Heart left ventricle (tissue), 16 donors: ENCODE results near the gene FAT1. TPM values are rescaled to one million over a fixed set of nuclear protein-coding genes. Genes with fewer than 3 reads are reported as not detected.
"Not testable (repeated sequence)": the region's sequence is repeated elsewhere in the genome, so short reads cannot be mapped to it uniquely, and the experiment has no call there.

Experiments
- ATAC-seq, 4 donors: fragments of 200-7000 bp; cut with Tn5 transposase; one replicate each; pipeline ENCODE4 v1.9.1; 2020 to 2022; ENCODE audit warnings: moderate library complexity in 4 of 4, mild to moderate bottlenecking in 3 of 4, moderate number of reproducible peaks in 1 of 4
- DNase-seq, 5 donors: peaks; one replicate each; pipeline ENCODE4 v3.0.0-alpha.2; 2020
- H3K27ac ChIP-seq, 12 donors: fragments of 200-600 bp; sonication (generic) in 4 of 12; one replicate each; pipeline versions ENCODE4 v1.5.0 to v1.8.0; 2016 to 2022; ENCODE audit warnings: mild to moderate bottlenecking in 2 of 12
- H3K27me3 ChIP-seq, 9 donors: fragments of 200-600 bp; sonication (generic) in 2 of 9; one replicate each; pipeline versions ENCODE4 v1.5.1 to v1.8.0; 2016 to 2022; ENCODE audit warnings: mild to moderate bottlenecking in 3 of 9
- H3K36me3 ChIP-seq, 9 donors: fragments of 200-600 bp; sonication (generic) in 2 of 9; one replicate each; pipeline versions ENCODE4 v1.5.0 to v1.8.0; 2018 to 2022; ENCODE audit warnings: mild to moderate bottlenecking in 2 of 9
- H3K4me1 ChIP-seq, 12 donors: fragments of 200-600 bp; sonication (generic) in 4 of 12; one replicate each; pipeline versions ENCODE4 v1.5.0 to v1.8.0; 2016 to 2022; ENCODE audit warnings: mild to moderate bottlenecking in 3 of 12
- H3K4me3 ChIP-seq, 12 donors: fragments of 200-600 bp; sonication (generic) in 4 of 12; one replicate each; pipeline versions ENCODE4 v1.5.0 to v1.8.0; 2017 to 2022; ENCODE audit warnings: mild to moderate bottlenecking in 9 of 12, moderate library complexity in 4 of 12
- H3K9me3 ChIP-seq, 12 donors: fragments of 200-600 bp; sonication (generic) in 4 of 12; one replicate each; pipeline versions ENCODE4 v1.5.0 to v1.8.0; 2016 to 2022; ENCODE audit warnings: mild to moderate bottlenecking in 1 of 12
- POLR2A ChIP-seq, 2 donors: fragments of 450-650 bp; IDR thresholded peaks; one replicate each; pipeline ENCODE4 v1.6.1; 2017; ENCODE audit warnings: antibody characterized with exemption in 2 of 2, mild to moderate bottlenecking in 2 of 2, moderate library complexity in 2 of 2
- WGBS, 4 donors: extraction: QIAGEN DNeasy Blood & Tissue Kit in 2 of 4; methylation state at CpG; one replicate each; pipeline versions ENCODE4 v1.1.5 to v1.1.7; 2013 to 2018; 5-methylcytosine and 5-hydroxymethylcytosine counted together
- intact Hi-C, 10 donors: fragments of 100-400 bp; cut with DNase I; formaldehyde crosslinking; loops; one replicate each; pipeline versions ENCODE4 v1.11.1 to v1.14.2; 2022
- polyA plus RNA-seq, 2 donors: library from polyadenylated mRNA; stranded (reverse); fragments of 200-250 nt; gene quantifications; one replicate each; pipeline ENCODE4 v1.2.3, GENCODE V29; 2013
- total RNA-seq, 9 donors: library from RNA; depleted of rRNA in 2 of 9; stranded (reverse); fragments of >200 nt in 2 of 9; fragmentation: NEBNext Ultra II Directional in 3 of 9; extraction: Animal tissue kit (Norgen Biotek cat#: 25700) in 3 of 9; gene quantifications; one replicate each; pipeline versions ENCODE4 v1.1.0 to v1.2.4, GENCODE V29; 2016 to 2023
- TF ChIP-seq, protein P1 (sequence below), 12 donors: fragments of 200-600 bp; sonication (generic) in 4 of 12; IDR thresholded peaks; one replicate each; pipeline versions ENCODE4 v1.5.0 to v1.8.0; 2018 to 2022; ENCODE audit warnings: antibody characterized with exemption in 12 of 12, mild to moderate bottlenecking in 5 of 12
- donor health status: ischemic (EF 13 %, LVEDD 7.1; RV severe dilation, severe dysfunction).
- donor health status: healthy with polysubstance abuse.
- donor health status: DM: no; HTN: yes; CAD: no.
- donor health status: DM: no; HTN: no; CAD: no.
- donor health status: ischemic (EF 25% LVEDD 6.9; RV normal size, moderate dysfunction).
- donor health status: ischemic (EF 25% LVEDD 5.7; RV mildly dilated, moderate dysfunction).
- donor health status: healthy.
- donor health status: DM: yes; HTN: yes; CAD: no.
- donor health status: ischemic (EF 35%, LVEDD 5.7; RV mildly dilated, moderate dysfunction).
- donor health status: nonischemic (EF 11% LVEDD 7.7; RV severe dilation, severe dysfunction).
- donor health status: DM: yes; HTN: yes; CAD: no.
- donor health status: PGD.
- donor health status: ischemic (EF 29% LVEDD 5.4; RV normal size, mild dysfunction).
- donor health status: nonischemic (EF 23%, LVEDD 6.1; RV moderate dilation, normal function).

Gene FAT1
- total and polyA plus RNA-seq, 11 donors, result 15.2 to 151 (median 65.9) TPM

DNA sequence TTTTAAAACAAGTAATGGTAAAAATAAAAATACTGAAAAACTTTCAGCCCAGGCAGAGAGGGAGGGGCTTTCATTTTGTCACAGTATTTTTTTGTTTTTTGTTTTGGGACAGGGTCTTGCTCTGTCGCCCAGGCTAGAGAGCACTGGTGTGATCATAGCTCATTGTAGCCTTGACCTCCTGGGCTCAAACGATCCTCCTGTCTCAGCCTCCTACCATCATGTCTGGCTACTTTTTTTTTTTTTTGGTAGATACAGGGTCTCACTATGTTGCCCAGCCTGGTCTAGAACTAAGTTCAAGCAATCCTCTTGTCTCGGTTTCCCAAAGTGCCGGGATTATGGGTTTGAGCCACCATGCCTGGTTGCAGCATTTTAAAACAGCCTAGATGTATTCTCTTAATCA is 40.8 kb upstream of the FAT1 start:
- intact Hi-C loops, result no loop called here
- no peak for ATAC-seq
- TF ChIP-seq POLR2A (IDR thresholded peaks at IDR 0.05), result no peak
- TF ChIP-seq, protein P1, sequence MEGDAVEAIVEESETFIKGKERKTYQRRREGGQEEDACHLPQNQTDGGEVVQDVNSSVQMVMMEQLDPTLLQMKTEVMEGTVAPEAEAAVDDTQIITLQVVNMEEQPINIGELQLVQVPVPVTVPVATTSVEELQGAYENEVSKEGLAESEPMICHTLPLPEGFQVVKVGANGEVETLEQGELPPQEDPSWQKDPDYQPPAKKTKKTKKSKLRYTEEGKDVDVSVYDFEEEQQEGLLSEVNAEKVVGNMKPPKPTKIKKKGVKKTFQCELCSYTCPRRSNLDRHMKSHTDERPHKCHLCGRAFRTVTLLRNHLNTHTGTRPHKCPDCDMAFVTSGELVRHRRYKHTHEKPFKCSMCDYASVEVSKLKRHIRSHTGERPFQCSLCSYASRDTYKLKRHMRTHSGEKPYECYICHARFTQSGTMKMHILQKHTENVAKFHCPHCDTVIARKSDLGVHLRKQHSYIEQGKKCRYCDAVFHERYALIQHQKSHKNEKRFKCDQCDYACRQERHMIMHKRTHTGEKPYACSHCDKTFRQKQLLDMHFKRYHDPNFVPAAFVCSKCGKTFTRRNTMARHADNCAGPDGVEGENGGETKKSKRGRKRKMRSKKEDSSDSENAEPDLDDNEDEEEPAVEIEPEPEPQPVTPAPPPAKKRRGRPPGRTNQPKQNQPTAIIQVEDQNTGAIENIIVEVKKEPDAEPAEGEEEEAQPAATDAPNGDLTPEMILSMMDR (IDR thresholded peaks at IDR 0.05), result no peak
- H3K27me3 ChIP-seq, result no peaks in the 10 kb centered on the region
- H3K36me3 ChIP-seq, result no peaks in the 10 kb centered on the region
- no peak overlapping the region for H3K27ac ChIP-seq
- 87 to 98% (median 96%) methylated on average over 4 of the region's 4 CpGs for WGBS, 4 donors
- peaks cover 0 to 4% (median 0%) of the 10 kb centered on the region in 12 donors for H3K9me3 ChIP-seq
- H3K4me1 ChIP-seq, result no peaks in the 10 kb centered on the region
- no peak overlapping the region for H3K4me3 ChIP-seq
- DNase-seq, result no peak

- Histone ChIP-seq H3K9me3 (peaks cover 0 to 4% (median 0%) of the 10 kb centered on the region in 12 donors), H3K36me3 (no peaks in the 10 kb centered on the region), H3K4me3 (no peak overlapping the region), H3K27ac (no peak overlapping the region), H3K27me3 (no peaks in the 10 kb centered on the region), H3K4me1 (no peaks in the 10 kb centered on the region)
- ATAC-seq, result no peak
- DNase-seq, result no peak
- intact Hi-C loops, result no loop called here
- 76 to 81% (median 79%) methylated on average over 4 of the region's 4 CpGs for WGBS, 4 donors
- no peak for TF ChIP-seq POLR2A (IDR thresholded peaks at IDR 0.05)
- TF ChIP-seq, protein P1 (IDR thresholded peaks at IDR 0.05), result no peak
These were observed 39.2 kb upstream of the FAT1 start for GRCh38 chr4:186762865-186763264.

DNA sequence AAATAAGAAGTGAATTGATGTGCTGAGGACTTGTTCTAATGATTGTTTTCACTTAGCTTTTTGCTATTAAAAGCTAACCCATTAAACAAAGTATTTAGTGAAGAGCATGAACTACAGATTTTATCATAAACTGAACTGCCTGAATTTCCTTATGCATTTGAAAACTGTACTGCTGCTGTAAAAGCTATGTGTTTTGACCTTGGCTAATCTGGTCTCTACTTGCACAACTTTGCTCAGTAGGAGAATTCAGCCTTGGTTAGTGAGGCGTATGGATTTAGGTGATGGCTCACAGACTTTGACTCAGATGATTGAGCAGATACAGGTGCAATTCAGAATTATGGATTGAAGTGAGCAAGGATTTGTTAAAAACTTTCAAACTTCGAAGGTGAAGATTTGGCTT is 38.7 kb upstream of the FAT1 start:
- Histone ChIP-seq H3K9me3 (no peaks in the 10 kb centered on the region), H3K36me3 (no peaks in the 10 kb centered on the region), H3K4me3 (no peak overlapping the region), H3K27me3 (no peaks in the 10 kb centered on the region), H3K27ac (no peak overlapping the region), H3K4me1 (no peaks in the 10 kb centered on the region)
- TF ChIP-seq POLR2A (IDR thresholded peaks at IDR 0.05), result no peak
- TF ChIP-seq, protein P1 (IDR thresholded peaks at IDR 0.05), result no peak
- intact Hi-C loops, result no loop called here
- no peak for ATAC-seq
- no peak for DNase-seq
- 83 to 90% (median 86%) methylated on average over 2 of the region's 2 CpGs for WGBS, 4 donors

DNA sequence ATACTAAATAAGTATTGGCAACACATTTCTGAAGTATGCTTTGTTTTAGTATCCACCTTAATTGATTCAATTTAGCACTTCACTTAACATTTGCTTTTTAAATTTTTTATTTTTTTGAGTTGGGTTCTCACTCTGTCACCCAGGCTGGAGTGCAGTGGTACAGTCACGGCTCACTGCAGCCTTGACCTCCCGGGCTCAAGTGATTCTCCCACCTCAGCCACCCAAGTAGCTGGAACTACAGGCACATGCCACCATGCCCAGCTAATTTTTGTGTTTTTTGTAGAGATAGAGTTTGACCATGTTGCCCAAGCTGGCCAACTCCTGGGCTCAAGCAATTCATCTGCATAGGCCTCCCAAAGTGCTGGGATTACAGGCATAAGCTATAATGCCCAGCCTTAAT is 38.3 kb upstream of the FAT1 start:
- H3K27me3 ChIP-seq, intact Hi-C loops: not testable (repeated sequence)
- 94 to 98% (median 96%) methylated on average over 2 of the region's 2 CpGs for WGBS, 4 donors

GRCh38 chr4:186761393-186761792 is 37.7 kb upstream of the FAT1 start:
- no peaks in the 10 kb centered on the region for H3K4me1 ChIP-seq
- TF ChIP-seq, protein P1 (IDR thresholded peaks at IDR 0.05), result no peak
- no peak for TF ChIP-seq POLR2A (IDR thresholded peaks at IDR 0.05)
- no peak for DNase-seq
- H3K4me3 ChIP-seq, result no peak overlapping the region
- 62 to 78% (median 68%) methylated on average over 3 of the region's 3 CpGs for WGBS, 4 donors
- H3K36me3 ChIP-seq, result no peaks in the 10 kb centered on the region
- no peaks in the 10 kb centered on the region for H3K27me3 ChIP-seq
- peak; percentile 62 to 83 (median 79) for ATAC-seq
- no peak overlapping the region for H3K27ac ChIP-seq
- H3K9me3 ChIP-seq, result peaks cover 0 to 7% (median 0%) of the 10 kb centered on the region in 12 donors
- intact Hi-C loops, result no loop called here

More for the DNA sequence above, 38.3 kb upstream of the FAT1 start:
- not testable (repeated sequence) for ATAC-seq, H3K9me3 ChIP-seq, H3K36me3 ChIP-seq, H3K27ac ChIP-seq, DNase-seq, H3K4me3 ChIP-seq, H3K4me1 ChIP-seq
